ENCODE measurements around the gene KRT86. TPM values are rescaled to one million over a fixed set of nuclear protein-coding genes. Genes with fewer than 3 reads are reported as not detected.

KRT86 gene
- total RNA-seq, 2 donors from 2014 or later: not detected

- intact Hi-C loops (cut with DNase I): no loop called here
- no peak for DNase-seq
- no peak for ATAC-seq
Measured at GRCh38 chr12:52260361-52261207, 13.9 kb upstream of the KRT86 start.

- ATAC-seq (no peak), DNase-seq (no peak)
- intact Hi-C loops (cut with DNase I): no loop called here
Measured at GRCh38 chr12:52261208-52261484, 13.3 kb upstream of the KRT86 start.

GRCh38 chr12:52262286-52262685 is 12.2 kb upstream of the KRT86 start:
- no peak for DNase-seq

GRCh38 chr12:52263761-52264434 is 10.5 kb upstream of the KRT86 start:
- intact Hi-C loops (cut with DNase I): no loop called here
- ATAC-seq (no peak), DNase-seq (no peak)

More at GRCh38 chr12:52262286-52262685, 12.2 kb upstream of the KRT86 start:
- ATAC-seq: no peak
- intact Hi-C loops (cut with DNase I): no loop called here

- DNase-seq (no peak), ATAC-seq (peak in 1 of 2 donors; percentile 34)
- intact Hi-C loops (cut with DNase I): no loop called here
Measured at GRCh38 chr12:52264435-52264825, 10.0 kb upstream of the KRT86 start.

GRCh38 chr12:52266514-52266913 is 7.9 kb upstream of the KRT86 start:
- ATAC-seq: no peak
- DNase-seq: peak; percentile 66

GRCh38 chr12:52267266-52267665 is 7.2 kb upstream of the KRT86 start:
- DNase-seq (no peak), ATAC-seq (no peak)
- intact Hi-C loops (cut with DNase I): no loop called here

More at GRCh38 chr12:52266514-52266913, 7.9 kb upstream of the KRT86 start:
- intact Hi-C loops (cut with DNase I): no loop called here

GRCh38 chr12:52267699-52268098 is 6.7 kb upstream of the KRT86 start:
- intact Hi-C loops (cut with DNase I): no loop called here
- no peak for DNase-seq
- ATAC-seq: no peak

- intact Hi-C loops (cut with DNase I): no loop called here
- no peak for ATAC-seq
- no peak for DNase-seq
Measured at GRCh38 chr12:52268212-52268611, 6.2 kb upstream of the KRT86 start.

- DNase-seq: no peak
- no peak for ATAC-seq
- intact Hi-C loops (cut with DNase I): loop anchor here in 1 of 2 donors (10.0 kb wide), 1 partner anchor 56 kb away; no protein-coding TSS in a partner anchor
Measured at GRCh38 chr12:52270541-52271070, 3.8 kb upstream of the KRT86 start.

GRCh38 chr12:52271158-52271557 is 3.3 kb upstream of the KRT86 start:
- intact Hi-C loops (cut with DNase I): loop anchor here in 1 of 2 donors (10.0 kb wide), 1 partner anchor 56 kb away; no protein-coding TSS in a partner anchor
- ATAC-seq: no peak
- DNase-seq: no peak

- intact Hi-C loops (cut with DNase I): loop anchor here in 1 of 2 donors (10.0 kb wide), 1 partner anchor 61 kb away; no protein-coding TSS in a partner anchor
- DNase-seq (no peak), ATAC-seq (no peak)
Measured at GRCh38 chr12:52275686-52276085, 1.2 kb downstream of the KRT86 start.

GRCh38 chr12:52277486-52278245 is 3.2 kb downstream of the KRT86 start:
- DNase-seq (no peak), ATAC-seq (no peak)
- intact Hi-C loops (cut with DNase I): loop anchor here in 1 of 2 donors (10.0 kb wide), 1 partner anchor 63 kb away; no protein-coding TSS in a partner anchor

GRCh38 chr12:52278575-52279421 is 4.4 kb downstream of the KRT86 start:
- intact Hi-C loops (cut with DNase I): loop anchor here in 1 of 2 donors (10.0 kb wide), 1 partner anchor 64 kb away; no protein-coding TSS in a partner anchor
- peak; percentile 77 for DNase-seq
- ATAC-seq: peak; percentile 89 to 94

GRCh38 chr12:52279422-52280318 is 5.2 kb downstream of the KRT86 start:
- DNase-seq (no peak), ATAC-seq (no peak)
- intact Hi-C loops (cut with DNase I): loop anchor here in 1 of 2 donors (2.0 to 10.0 kb wide), 2 partner anchors 65 to 119 kb away; no protein-coding TSS in a partner anchor

GRCh38 chr12:52280319-52280795 is 5.9 kb downstream of the KRT86 start:
- ATAC-seq (peak; percentile 12 to 68), DNase-seq (peak; percentile 61)
- intact Hi-C loops (cut with DNase I): loop anchor here in 1 of 2 donors (2.0 kb wide), 1 partner anchor 120 kb away; no protein-coding TSS in a partner anchor
